C4-2B (cell line): ENCODE measurements around the gene DDX54.

Source experiments
- H3K27ac ChIP-seq: fragments of 450-650 bp; 2 replicates; pipeline ENCODE4 v1.5.1; 2017
- ZFX ChIP-seq: fragments of 450-650 bp; IDR thresholded peaks from 2 replicates; pipeline ENCODE4 v1.6.1; 2017
- TF ChIP-seq, protein P1 (sequence below): fragments of 450-650 bp; conservative IDR thresholded peaks from 2 replicates; pipeline ENCODE4 v1.5.1; 2017; ENCODE audit warnings: mild to moderate bottlenecking

Gene DDX54

DNA sequence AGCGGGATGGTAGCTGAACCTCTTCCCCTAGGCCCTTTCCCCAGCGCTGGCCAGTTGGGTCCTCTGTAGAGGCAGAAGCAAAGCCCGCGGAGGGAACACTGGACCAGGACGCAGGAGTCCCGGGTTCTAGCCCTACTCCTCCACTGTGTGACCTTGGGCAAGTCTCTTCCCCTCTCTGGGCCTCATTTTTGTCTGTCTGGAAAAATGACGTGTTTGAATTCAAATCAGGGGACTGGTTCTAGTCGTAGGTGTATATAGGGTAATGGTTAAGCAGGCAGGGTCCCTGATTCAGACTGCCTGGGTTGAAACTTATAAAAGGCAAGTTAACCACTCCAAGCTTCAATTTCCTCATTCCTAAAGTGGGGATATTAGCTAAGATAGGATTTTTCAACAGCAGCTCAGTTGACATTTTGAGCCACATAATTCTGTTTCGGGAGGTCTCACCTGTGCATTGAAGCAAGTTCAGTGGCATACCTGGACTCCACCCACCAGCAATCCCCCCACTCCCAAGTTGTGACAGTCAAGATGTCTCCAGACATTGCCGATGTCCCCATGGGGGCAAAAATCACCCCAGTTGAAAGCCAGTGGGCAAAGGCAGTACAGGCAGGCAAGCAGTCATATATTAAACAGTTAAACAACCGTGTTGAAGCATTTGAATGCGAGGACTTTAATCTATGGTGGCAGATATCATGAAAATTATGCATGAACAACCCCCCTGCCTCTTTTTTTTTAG lies 36.9 kb upstream of the DDX54 start:
- TF ChIP-seq, protein P1, sequence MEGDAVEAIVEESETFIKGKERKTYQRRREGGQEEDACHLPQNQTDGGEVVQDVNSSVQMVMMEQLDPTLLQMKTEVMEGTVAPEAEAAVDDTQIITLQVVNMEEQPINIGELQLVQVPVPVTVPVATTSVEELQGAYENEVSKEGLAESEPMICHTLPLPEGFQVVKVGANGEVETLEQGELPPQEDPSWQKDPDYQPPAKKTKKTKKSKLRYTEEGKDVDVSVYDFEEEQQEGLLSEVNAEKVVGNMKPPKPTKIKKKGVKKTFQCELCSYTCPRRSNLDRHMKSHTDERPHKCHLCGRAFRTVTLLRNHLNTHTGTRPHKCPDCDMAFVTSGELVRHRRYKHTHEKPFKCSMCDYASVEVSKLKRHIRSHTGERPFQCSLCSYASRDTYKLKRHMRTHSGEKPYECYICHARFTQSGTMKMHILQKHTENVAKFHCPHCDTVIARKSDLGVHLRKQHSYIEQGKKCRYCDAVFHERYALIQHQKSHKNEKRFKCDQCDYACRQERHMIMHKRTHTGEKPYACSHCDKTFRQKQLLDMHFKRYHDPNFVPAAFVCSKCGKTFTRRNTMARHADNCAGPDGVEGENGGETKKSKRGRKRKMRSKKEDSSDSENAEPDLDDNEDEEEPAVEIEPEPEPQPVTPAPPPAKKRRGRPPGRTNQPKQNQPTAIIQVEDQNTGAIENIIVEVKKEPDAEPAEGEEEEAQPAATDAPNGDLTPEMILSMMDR = no peak
- TF ChIP-seq ZFX = no peak; the same call in 1 of the 2 replicates
- peak overlapping the region; percentile 87 for H3K27ac ChIP-seq

GRCh38 chr12:113221181-113221996 lies 36.1 kb upstream of the DDX54 start, which contains the start of gene TPCN1:
Gene TPCN1 (plus strand): TSS chr12:113221464. CDS start chr12:113226853, 5,389 bp downstream.
- TF ChIP-seq, protein P1 = no peak
- peak; percentile 46; the same call in 1 of the 2 replicates for TF ChIP-seq ZFX
- H3K27ac ChIP-seq = peak within 1 kb of the TSS; percentile 87

DNA sequence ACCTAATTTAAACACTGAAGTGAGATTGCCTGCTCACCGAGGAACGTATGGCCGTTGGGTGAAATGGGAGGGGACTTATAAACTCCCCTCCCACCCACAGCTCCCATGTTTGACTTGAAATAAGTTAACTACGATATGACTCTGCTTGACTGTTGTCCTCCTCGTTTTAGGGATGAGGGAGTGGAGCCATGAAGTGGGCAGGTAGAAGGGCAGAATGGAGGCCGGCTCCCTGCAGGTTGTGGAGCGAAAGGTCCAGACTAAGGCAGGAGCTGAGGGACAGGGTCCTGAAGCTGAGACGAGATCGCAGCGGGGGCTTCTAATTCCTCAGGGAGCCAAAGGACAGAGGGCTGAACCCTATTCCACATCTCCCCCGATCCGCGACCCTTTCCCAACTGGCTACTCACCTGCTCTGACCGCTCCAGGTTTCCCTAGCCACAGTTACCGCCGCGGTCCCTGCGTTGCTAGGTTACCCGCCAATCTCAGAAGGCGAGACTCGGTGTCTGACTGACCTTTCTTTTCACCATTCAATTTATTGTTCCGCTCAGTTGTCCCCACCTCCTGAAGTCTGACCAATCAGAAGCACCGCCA lies 35.4 kb upstream of the DDX54 start:
- TF ChIP-seq ZFX = no peak
- TF ChIP-seq, protein P1 = no peak
- peak overlapping the region; percentile 39 for H3K27ac ChIP-seq

GRCh38 chr12:113216027-113216426 lies 30.7 kb upstream of the DDX54 start:
- no peak overlapping the region for H3K27ac ChIP-seq
- no peak for TF ChIP-seq ZFX
- TF ChIP-seq, protein P1 = no peak

GRCh38 chr12:113214895-113215400 lies 29.7 kb upstream of the DDX54 start:
- H3K27ac ChIP-seq = no peak overlapping the region
- TF ChIP-seq, protein P1 = no peak
- no peak for TF ChIP-seq ZFX

- no peak for TF ChIP-seq ZFX
- TF ChIP-seq, protein P1 = no peak
- no peak overlapping the region for H3K27ac ChIP-seq
Observed at GRCh38 chr12:113211160-113211559, 25.9 kb upstream of the DDX54 start.
